ENCODE results near the gene S100A2.
"Not testable (repeated sequence)": the region's sequence is repeated elsewhere in the genome, so short reads cannot be mapped to it uniquely, and the experiment has no call there.

S100A2 gene

DNA sequence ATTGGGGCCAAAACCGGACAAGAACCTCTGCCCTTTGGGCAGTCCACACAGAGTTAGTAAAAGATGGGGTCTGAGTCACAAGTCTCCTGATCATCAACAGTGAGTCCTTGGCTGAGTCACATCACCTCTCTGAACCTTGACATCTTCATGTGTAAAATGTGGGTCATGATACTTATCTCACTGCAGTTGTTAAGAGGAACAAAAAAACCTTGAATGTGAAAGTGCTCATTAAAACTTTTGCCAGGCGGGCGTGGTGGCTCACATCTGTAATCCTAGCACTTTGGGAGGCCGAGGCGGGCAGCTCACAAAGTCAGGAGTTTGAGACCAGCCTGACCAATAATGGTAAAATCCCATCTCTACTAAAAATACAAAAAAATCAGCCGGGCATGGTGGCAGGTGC is 31.6 kb upstream of the S100A2 start:
- Histone ChIP-seq H3K27ac (ENCODE audit: low read depth, low read length) (no peak overlapping the region), H3K4me1 (ENCODE audit: control insufficient read depth in 1 of 2, insufficient read depth in 2 of 2, low read length in 2 of 2) (peaks cover 0 to 4% of the 10 kb centered on the region in 2 donors), H3K9me3 (ENCODE audit: control insufficient read depth in 1 of 2, low read length in 2 of 2) (no peaks in the 10 kb centered on the region), H3K36me3 (ENCODE audit: control insufficient read depth in 1 of 2, insufficient read depth in 2 of 2, low read length in 2 of 2) (no peaks in the 10 kb centered on the region), H3K4me3 (ENCODE audit: low read depth in 1 of 2, low read length in 2 of 2) (no peak overlapping the region), H3K27me3 (ENCODE audit: control insufficient read depth in 1 of 2, insufficient read depth in 2 of 2, low read length in 2 of 2) (no peaks in the 10 kb centered on the region), H3K9ac (ENCODE audit: low read depth in 1 of 2, low read length in 2 of 2) (no peak overlapping the region)

GRCh38 chr1:153592748-153593147 is 27.1 kb upstream of the S100A2 start:
- Histone ChIP-seq H3K9me3 (ENCODE audit: control insufficient read depth in 1 of 2, low read length in 2 of 2) (no peaks in the 10 kb centered on the region), H3K36me3 (ENCODE audit: control insufficient read depth in 1 of 2, insufficient read depth in 2 of 2, low read length in 2 of 2) (no peaks in the 10 kb centered on the region), H3K27me3 (ENCODE audit: control insufficient read depth in 1 of 2, insufficient read depth in 2 of 2, low read length in 2 of 2) (no peaks in the 10 kb centered on the region), H3K4me3 (ENCODE audit: low read depth in 1 of 2, low read length in 2 of 2) (no peak overlapping the region), H3K27ac (ENCODE audit: low read depth, low read length) (no peak overlapping the region), H3K4me1 (ENCODE audit: control insufficient read depth in 1 of 2, insufficient read depth in 2 of 2, low read length in 2 of 2) (no peaks in the 10 kb centered on the region), H3K9ac (ENCODE audit: low read depth in 1 of 2, low read length in 2 of 2) (no peak overlapping the region)

DNA sequence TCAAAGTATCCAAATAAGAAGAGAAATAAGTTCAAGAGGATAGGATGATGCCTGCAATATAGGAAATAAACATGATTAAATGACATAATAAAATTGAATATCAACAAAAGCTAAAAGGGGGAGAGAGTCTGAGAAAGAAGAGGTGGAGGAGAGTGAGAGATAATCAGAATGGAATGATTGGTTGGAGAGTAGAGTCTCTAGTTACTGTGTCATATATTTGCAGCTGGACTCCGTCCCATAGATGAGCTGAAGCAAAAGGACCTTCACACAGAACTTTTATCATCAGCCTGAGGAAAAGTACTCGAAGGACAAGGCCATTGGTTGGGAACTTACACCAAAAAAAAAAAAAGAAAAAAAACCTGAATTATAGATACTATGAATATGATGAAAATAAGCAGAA is 22.8 kb upstream of the S100A2 start:
- no peaks in the 10 kb centered on the region for H3K4me1 ChIP-seq (ENCODE audit: control insufficient read depth in 1 of 2, insufficient read depth in 2 of 2, low read length in 2 of 2)
- H3K27me3 ChIP-seq (ENCODE audit: control insufficient read depth in 1 of 2, insufficient read depth in 2 of 2, low read length in 2 of 2): no peaks in the 10 kb centered on the region
- no peak overlapping the region for H3K9ac ChIP-seq (ENCODE audit: low read depth in 1 of 2, low read length in 2 of 2)
- H3K27ac ChIP-seq (ENCODE audit: low read depth, low read length): no peak overlapping the region
- H3K9me3 ChIP-seq (ENCODE audit: control insufficient read depth in 1 of 2, low read length in 2 of 2): no peaks in the 10 kb centered on the region
- H3K4me3 ChIP-seq (ENCODE audit: low read depth in 1 of 2, low read length in 2 of 2): no peak overlapping the region
- H3K36me3 ChIP-seq (ENCODE audit: control insufficient read depth in 1 of 2, insufficient read depth in 2 of 2, low read length in 2 of 2): no peaks in the 10 kb centered on the region

- not testable (repeated sequence) for H3K9ac ChIP-seq (ENCODE audit: low read depth in 1 of 2, low read length in 2 of 2); H3K27me3 ChIP-seq (ENCODE audit: control insufficient read depth in 1 of 2, insufficient read depth in 2 of 2, low read length in 2 of 2); H3K4me1 ChIP-seq (ENCODE audit: control insufficient read depth in 1 of 2, insufficient read depth in 2 of 2, low read length in 2 of 2); H3K27ac ChIP-seq (ENCODE audit: low read depth, low read length); H3K36me3 ChIP-seq (ENCODE audit: control insufficient read depth in 1 of 2, insufficient read depth in 2 of 2, low read length in 2 of 2); H3K9me3 ChIP-seq (ENCODE audit: control insufficient read depth in 1 of 2, low read length in 2 of 2); H3K4me3 ChIP-seq (ENCODE audit: low read depth in 1 of 2, low read length in 2 of 2)
Measured at GRCh38 chr1:153588033-153588432, 22.4 kb upstream of the S100A2 start.

DNA sequence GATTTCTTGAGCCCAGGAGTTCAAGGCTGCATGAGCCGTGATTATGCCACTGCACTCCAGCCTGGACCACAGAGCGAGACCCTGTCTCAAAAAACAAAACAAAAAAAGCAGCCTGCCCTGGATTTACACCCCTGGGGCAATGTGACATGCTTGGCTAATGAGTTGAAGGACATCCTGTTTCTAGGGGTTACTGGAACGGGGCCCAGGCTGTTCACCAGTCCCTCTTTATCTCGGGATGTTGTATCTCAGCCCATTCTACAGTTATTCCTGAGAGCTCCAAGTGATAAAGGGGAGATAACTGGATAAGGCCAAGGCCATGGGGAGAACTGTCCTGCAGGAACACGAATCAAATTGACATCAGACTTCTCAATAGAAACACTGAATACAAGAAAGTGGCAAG is 21.7 kb upstream of the S100A2 start:
- no peaks in the 10 kb centered on the region for H3K36me3 ChIP-seq (ENCODE audit: control insufficient read depth in 1 of 2, insufficient read depth in 2 of 2, low read length in 2 of 2)
- H3K27me3 ChIP-seq (ENCODE audit: control insufficient read depth in 1 of 2, insufficient read depth in 2 of 2, low read length in 2 of 2): no peaks in the 10 kb centered on the region
- no peak overlapping the region for H3K27ac ChIP-seq (ENCODE audit: low read depth, low read length)
- H3K9ac ChIP-seq (ENCODE audit: low read depth in 1 of 2, low read length in 2 of 2): no peak overlapping the region
- H3K9me3 ChIP-seq (ENCODE audit: control insufficient read depth in 1 of 2, low read length in 2 of 2): no peaks in the 10 kb centered on the region
- H3K4me3 ChIP-seq (ENCODE audit: low read depth in 1 of 2, low read length in 2 of 2): no peak overlapping the region
- H3K4me1 ChIP-seq (ENCODE audit: control insufficient read depth in 1 of 2, insufficient read depth in 2 of 2, low read length in 2 of 2): no peaks in the 10 kb centered on the region

DNA sequence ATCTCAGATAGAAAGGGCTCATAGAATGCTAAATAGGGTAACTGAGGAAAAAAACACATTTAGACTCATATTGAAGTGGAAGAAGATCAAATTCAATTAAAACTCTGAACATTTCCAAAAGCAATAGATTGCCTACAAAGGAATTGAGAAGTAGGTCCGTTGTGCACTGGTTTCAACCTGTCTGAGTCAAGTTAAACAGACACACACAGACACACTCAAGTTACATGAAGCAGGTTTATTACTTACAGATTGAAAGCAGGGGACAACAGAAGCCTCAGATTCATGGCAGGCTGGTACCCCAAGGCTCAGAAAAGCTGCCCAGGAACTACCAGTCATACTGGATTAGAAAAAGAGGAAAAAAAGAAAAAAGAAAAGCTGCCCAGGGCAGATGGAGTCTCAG is 20.7 kb upstream of the S100A2 start:
- H3K4me1 ChIP-seq (ENCODE audit: control insufficient read depth in 1 of 2, insufficient read depth in 2 of 2, low read length in 2 of 2): no peaks in the 10 kb centered on the region
- no peak overlapping the region for H3K27ac ChIP-seq (ENCODE audit: low read depth, low read length)
- H3K4me3 ChIP-seq (ENCODE audit: low read depth in 1 of 2, low read length in 2 of 2): no peak overlapping the region
- H3K9me3 ChIP-seq (ENCODE audit: control insufficient read depth in 1 of 2, low read length in 2 of 2): no peaks in the 10 kb centered on the region
- no peaks in the 10 kb centered on the region for H3K27me3 ChIP-seq (ENCODE audit: control insufficient read depth in 1 of 2, insufficient read depth in 2 of 2, low read length in 2 of 2)
- H3K9ac ChIP-seq (ENCODE audit: low read depth in 1 of 2, low read length in 2 of 2): no peak overlapping the region
- H3K36me3 ChIP-seq (ENCODE audit: control insufficient read depth in 1 of 2, insufficient read depth in 2 of 2, low read length in 2 of 2): no peaks in the 10 kb centered on the region

DNA sequence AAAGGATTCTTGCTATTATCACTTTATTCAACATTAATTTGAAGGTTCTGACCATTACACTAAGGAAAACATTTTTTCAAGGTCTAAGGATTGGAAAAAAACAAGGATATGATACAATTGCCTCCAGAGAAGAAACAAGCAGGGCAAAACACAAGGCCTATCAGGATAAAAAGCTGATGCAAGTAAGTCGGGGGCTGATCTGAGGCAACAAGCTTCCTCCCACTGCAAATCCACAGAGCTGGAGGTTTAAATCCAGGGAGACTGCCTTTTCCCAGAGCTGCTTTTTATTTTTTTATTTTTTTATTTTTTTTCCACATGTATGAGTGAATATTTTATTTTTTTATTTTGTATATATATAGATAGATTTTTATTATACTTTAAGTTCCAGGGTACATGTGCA is 19.4 kb upstream of the S100A2 start:
- Histone ChIP-seq H3K27me3 (ENCODE audit: control insufficient read depth in 1 of 2, insufficient read depth in 2 of 2, low read length in 2 of 2) (no peaks in the 10 kb centered on the region), H3K9ac (ENCODE audit: low read depth in 1 of 2, low read length in 2 of 2) (no peak overlapping the region), H3K9me3 (ENCODE audit: control insufficient read depth in 1 of 2, low read length in 2 of 2) (no peaks in the 10 kb centered on the region), H3K27ac (ENCODE audit: low read depth, low read length) (no peak overlapping the region), H3K4me3 (ENCODE audit: low read depth in 1 of 2, low read length in 2 of 2) (no peak overlapping the region), H3K36me3 (ENCODE audit: control insufficient read depth in 1 of 2, insufficient read depth in 2 of 2, low read length in 2 of 2) (no peaks in the 10 kb centered on the region), H3K4me1 (ENCODE audit: control insufficient read depth in 1 of 2, insufficient read depth in 2 of 2, low read length in 2 of 2) (no peaks in the 10 kb centered on the region)

DNA sequence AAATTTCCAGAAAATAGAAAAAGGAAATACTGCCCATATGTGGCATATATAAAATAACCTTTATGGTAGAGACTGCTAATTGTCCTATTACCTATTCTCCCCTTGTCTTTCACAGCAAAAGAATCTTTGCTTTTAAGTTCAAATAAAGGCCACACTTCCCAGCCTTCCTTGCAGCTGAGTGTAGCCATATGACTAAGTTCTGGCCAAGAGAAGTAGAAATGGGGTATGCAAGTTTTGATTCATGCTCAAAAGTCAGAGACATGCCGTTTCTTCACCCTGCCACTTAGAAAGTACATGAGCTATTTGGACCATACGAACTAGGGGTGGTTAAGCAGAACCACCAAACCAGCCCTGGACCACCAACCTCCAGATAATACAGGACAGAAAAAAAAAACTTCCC is 18.3 kb upstream of the S100A2 start:
- Histone ChIP-seq H3K27me3 (ENCODE audit: control insufficient read depth in 1 of 2, insufficient read depth in 2 of 2, low read length in 2 of 2) (no peaks in the 10 kb centered on the region), H3K9ac (ENCODE audit: low read depth in 1 of 2, low read length in 2 of 2) (no peak overlapping the region), H3K36me3 (ENCODE audit: control insufficient read depth in 1 of 2, insufficient read depth in 2 of 2, low read length in 2 of 2) (no peaks in the 10 kb centered on the region), H3K9me3 (ENCODE audit: control insufficient read depth in 1 of 2, low read length in 2 of 2) (no peaks in the 10 kb centered on the region), H3K4me1 (ENCODE audit: control insufficient read depth in 1 of 2, insufficient read depth in 2 of 2, low read length in 2 of 2) (no peaks in the 10 kb centered on the region), H3K27ac (ENCODE audit: low read depth, low read length) (no peak overlapping the region), H3K4me3 (ENCODE audit: low read depth in 1 of 2, low read length in 2 of 2) (no peak overlapping the region)

- not testable (repeated sequence) for H3K27ac ChIP-seq (ENCODE audit: low read depth, low read length); H3K9ac ChIP-seq (ENCODE audit: low read depth in 1 of 2, low read length in 2 of 2); H3K36me3 ChIP-seq (ENCODE audit: control insufficient read depth in 1 of 2, insufficient read depth in 2 of 2, low read length in 2 of 2); H3K9me3 ChIP-seq (ENCODE audit: control insufficient read depth in 1 of 2, low read length in 2 of 2); H3K4me3 ChIP-seq (ENCODE audit: low read depth in 1 of 2, low read length in 2 of 2); H3K27me3 ChIP-seq (ENCODE audit: control insufficient read depth in 1 of 2, insufficient read depth in 2 of 2, low read length in 2 of 2); H3K4me1 ChIP-seq (ENCODE audit: control insufficient read depth in 1 of 2, insufficient read depth in 2 of 2, low read length in 2 of 2)
Measured at GRCh38 chr1:153583514-153583913, 17.9 kb upstream of the S100A2 start.

- H3K9ac ChIP-seq (ENCODE audit: low read depth in 1 of 2, low read length in 2 of 2); H3K36me3 ChIP-seq (ENCODE audit: control insufficient read depth in 1 of 2, insufficient read depth in 2 of 2, low read length in 2 of 2); H3K4me3 ChIP-seq (ENCODE audit: low read depth in 1 of 2, low read length in 2 of 2); H3K27me3 ChIP-seq (ENCODE audit: control insufficient read depth in 1 of 2, insufficient read depth in 2 of 2, low read length in 2 of 2); H3K27ac ChIP-seq (ENCODE audit: low read depth, low read length); H3K4me1 ChIP-seq (ENCODE audit: control insufficient read depth in 1 of 2, insufficient read depth in 2 of 2, low read length in 2 of 2); H3K9me3 ChIP-seq (ENCODE audit: control insufficient read depth in 1 of 2, low read length in 2 of 2): not testable (repeated sequence)
Measured at GRCh38 chr1:153582836-153583235, 17.2 kb upstream of the S100A2 start.

GRCh38 chr1:153578936-153579335 is 13.3 kb upstream of the S100A2 start:
- Histone ChIP-seq H3K27ac (ENCODE audit: low read depth, low read length) (no peak overlapping the region), H3K9me3 (ENCODE audit: control insufficient read depth in 1 of 2, low read length in 2 of 2) (no peaks in the 10 kb centered on the region), H3K9ac (ENCODE audit: low read depth in 1 of 2, low read length in 2 of 2) (no peak overlapping the region), H3K36me3 (ENCODE audit: control insufficient read depth in 1 of 2, insufficient read depth in 2 of 2, low read length in 2 of 2) (no peaks in the 10 kb centered on the region), H3K27me3 (ENCODE audit: control insufficient read depth in 1 of 2, insufficient read depth in 2 of 2, low read length in 2 of 2) (no peaks in the 10 kb centered on the region), H3K4me1 (ENCODE audit: control insufficient read depth in 1 of 2, insufficient read depth in 2 of 2, low read length in 2 of 2) (peaks cover 0 to 3% of the 10 kb centered on the region in 2 donors), H3K4me3 (ENCODE audit: low read depth in 1 of 2, low read length in 2 of 2) (no peak overlapping the region)
